Measurements from ENCODE around the gene LIMCH1.

LIMCH1 gene

GRCh38 chr4:41568363-41568762 is 30.4 kb downstream of the LIMCH1 start:
- DNase-seq, result no peak

GRCh38 chr4:41569961-41570360 is 32.0 kb downstream of the LIMCH1 start:
- no peak for DNase-seq

GRCh38 chr4:41571422-41571821 is 33.5 kb downstream of the LIMCH1 start:
- no peak for DNase-seq

DNA sequence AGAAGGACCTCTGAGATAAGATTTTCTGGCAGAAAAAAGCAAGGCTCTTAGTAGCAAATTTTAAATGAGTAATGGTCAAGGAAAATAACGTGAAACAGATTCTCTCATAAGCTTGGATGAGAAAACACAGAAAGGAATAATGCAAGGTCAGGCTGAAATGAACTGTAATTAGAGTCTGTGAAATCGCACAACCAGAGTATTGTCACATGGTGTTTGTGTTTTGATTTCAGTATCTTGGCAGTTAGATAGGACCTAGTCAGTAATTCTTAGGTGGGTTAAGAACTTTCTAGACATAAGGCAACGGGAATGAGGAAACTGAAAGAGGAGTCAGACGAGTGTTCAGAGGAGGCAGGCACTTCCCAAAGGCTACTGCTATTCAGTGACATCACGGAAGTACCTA is 34.6 kb downstream of the LIMCH1 start:
- no peak for DNase-seq

DNA sequence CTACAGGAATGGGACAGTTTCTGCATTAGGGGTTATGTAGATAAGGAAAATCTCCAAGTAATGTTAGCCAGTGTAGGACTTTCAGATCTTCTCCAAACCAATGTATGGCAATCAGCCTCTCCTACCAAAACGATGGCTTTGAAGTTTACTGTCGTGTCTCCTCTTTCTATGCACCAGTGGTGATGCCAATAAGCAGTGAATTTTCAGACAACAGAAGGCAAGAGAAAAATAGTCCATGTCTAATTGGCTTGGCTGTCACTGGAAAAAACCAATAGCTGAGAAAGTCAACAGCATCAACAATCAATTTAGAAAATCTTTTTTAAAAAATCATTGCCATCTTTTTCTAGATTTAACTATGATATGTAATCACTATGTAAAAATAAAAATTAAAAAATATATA is 35.0 kb downstream of the LIMCH1 start:
- no peak for DNase-seq

DNA sequence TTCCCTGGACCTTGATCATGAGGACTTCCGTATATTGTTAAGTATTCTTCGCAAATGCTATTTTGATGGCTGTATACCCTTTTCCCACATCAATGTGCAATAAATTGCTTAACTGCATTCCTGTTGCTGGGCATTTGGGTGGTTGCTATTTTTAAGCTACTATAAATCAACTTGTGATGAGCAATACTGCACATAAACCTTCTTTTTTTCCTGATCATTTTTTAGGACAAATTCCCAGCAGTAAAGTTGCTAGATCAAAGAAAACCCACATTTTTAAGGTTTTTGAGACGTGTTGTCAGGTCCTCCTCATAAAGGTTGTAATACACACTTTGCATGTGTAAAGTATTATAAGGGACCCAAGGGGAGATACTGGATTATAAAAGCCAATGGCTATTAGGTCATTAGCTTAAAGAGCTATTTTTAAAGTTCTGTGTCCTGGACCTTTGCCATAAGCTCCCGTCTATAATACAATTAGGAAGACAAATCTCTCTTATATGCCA is 35.6 kb downstream of the LIMCH1 start:
- no peak for DNase-seq

DNA sequence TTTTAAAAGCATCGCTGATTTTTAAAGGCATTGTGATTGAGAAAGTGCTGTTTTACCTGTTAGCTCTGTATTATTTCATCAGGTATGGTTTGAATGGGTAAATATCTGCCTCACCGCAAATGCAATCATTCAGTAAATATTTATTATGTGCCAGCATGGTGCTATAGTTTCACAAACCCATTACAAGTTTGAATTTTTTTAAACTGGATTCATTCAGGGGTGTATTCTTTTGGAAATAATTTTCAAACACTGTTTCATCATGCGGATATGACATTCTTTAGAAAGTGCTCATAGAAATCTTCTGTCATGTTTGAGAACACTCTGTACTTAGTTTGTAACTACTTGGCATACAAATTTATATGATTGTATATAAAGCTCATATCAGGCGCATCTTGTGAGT is 37.2 kb downstream of the LIMCH1 start:
- DNase-seq, result no peak

DNA sequence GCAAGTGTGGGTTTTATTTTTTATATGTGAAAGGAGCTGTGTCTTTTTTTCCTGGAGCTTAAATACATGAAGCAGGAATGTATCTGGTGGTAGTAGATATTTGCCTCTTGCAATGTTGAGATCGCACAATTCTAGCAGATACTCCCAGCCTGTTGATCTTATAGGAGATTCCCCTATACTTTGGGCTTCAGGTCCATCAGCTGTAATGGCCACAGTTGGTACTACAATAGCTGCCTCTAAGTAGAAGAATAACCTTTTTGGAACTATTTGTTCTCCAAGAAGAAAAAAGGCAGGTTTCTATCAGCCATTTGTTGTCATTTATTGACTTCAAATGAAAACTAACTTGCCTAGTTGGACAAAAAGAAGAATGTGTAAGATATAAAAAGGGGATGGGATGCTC is 37.7 kb downstream of the LIMCH1 start:
- DNase-seq, result no peak

DNA sequence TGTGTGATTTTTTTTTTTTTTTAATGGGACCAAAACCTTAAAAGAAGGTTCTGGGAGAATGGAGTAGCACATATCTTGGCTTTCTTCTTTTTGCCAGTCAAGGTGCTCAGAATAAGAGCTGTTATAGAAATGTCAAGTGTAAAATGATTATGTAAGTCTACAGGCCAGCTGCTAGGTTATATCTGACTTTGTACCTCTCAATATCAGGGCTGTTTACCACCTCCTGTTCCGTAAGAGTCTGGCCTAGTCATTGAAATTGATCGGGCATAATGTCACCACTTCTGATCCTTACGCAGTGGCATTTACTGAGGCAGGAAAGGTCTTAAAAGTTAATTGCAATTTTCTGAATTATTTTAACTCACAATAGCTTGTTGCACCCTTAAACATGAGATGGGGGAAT is 41.1 kb downstream of the LIMCH1 start:
- DNase-seq, result no peak

- no peak for DNase-seq
These were observed 41.6 kb downstream of the LIMCH1 start for GRCh38 chr4:41579526-41579925.

- DNase-seq, result no peak
These were observed 42.0 kb downstream of the LIMCH1 start for GRCh38 chr4:41580007-41580406.

GRCh38 chr4:41586675-41587225 is 48.8 kb downstream of the LIMCH1 start:
- DNase-seq, result no peak

DNA sequence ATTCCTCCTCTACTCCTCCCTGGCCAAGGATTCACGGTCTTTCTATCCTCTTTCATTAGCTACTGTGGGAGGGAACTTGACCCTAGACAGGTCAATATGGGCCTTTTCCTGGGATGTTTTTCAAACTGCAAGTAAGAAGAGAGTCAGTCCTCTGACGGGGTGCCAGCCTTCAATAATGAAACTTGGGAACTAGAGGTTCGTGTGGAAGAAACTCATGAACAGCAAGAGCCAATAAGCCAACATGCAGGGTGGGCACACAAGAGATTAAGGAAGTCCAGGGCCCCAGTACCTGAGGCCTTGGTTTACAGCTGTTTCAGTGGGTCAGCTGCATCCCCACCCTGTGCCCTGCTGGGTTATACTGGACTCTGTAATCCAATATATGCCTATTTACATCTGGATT is 49.3 kb downstream of the LIMCH1 start:
- DNase-seq, result no peak

DNA sequence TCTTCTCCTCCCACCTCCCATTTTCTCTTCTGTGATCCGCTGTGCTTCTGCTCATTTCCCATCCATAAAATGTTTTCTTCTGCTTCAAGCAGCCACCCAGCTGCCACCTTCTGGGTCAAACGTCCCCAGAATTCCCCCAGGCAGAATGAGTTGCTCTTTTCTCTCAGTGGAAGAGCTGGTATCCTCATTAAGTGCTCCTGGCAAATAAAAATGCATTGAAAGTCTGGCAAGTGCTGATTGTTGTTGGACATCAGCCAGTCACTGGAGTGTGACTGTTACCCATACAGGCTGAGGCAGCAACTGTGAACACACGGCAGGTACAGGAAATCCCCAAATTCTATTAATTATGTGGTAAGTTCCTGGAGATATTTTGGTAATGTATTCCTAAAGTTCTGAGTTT is 52.6 kb downstream of the LIMCH1 start:
- DNase-seq, result no peak

DNA sequence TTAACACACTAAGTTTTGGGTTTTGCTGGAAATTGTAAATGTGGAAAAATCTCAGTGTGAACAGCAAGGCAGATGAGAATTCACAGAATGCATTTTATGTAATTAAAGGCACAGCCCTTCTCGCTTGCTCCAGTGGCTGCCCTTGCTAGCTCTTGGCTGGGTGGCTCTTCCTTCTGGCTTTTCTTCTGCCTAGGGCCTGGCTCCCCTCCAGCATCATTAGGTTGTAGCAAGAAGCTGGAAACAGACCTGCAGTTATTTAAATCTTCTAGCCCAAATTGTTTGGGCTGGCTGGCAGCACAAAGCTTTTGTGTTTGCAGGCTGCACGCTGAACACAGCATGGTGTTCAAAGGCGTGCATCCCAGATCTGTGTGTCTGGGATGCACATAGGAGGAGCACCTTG is 56.5 kb downstream of the LIMCH1 start:
- DNase-seq, result no peak

- DNase-seq, result no peak
These were observed 59.5 kb downstream of the LIMCH1 start for GRCh38 chr4:41597494-41597893.

DNA sequence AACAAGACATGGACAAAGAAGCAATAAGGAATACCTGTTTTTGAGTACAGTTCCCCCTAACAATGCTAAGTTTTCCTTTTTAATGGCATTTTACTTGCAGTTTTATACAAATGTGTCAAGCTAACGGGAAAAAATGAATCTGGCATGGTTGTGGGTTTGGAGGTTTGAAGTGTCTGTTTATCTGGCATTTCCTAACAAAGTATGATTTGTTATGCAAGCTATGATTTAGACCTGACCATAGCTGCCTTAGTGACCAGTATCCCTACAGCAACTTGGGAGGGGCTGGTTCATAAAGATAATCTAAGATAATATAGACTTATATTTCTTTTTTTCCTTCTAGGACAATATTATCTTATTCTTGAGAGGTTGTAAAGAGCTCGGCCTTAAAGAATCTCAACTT is 60.6 kb downstream of the LIMCH1 start:
- DNase-seq, result no peak

GRCh38 chr4:41599192-41599786 is 61.3 kb downstream of the LIMCH1 start:
- no peak for DNase-seq

- no peak for DNase-seq
These were observed 62.4 kb downstream of the LIMCH1 start for GRCh38 chr4:41600243-41600912.

- DNase-seq, result no peak
These were observed 63.1 kb downstream of the LIMCH1 start for GRCh38 chr4:41601025-41601424.

DNA sequence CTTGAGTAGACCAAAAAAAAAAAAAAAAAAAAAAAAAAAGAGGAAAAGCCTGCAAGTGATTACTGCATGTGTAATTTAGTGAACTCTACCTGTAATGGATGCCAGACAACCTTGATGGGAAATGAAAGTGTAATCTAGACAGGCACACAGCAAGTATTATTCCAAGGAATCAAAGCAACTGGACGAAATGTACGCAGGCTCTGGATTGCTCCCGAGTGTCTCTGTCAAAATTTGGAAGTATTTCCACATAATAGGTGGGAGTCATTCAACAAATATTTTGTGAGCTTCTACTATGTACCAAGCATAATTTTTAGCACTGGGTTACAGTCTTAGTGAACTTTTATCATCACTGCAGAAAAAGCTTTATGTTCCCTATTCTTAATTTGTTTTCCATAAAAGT is 64.2 kb downstream of the LIMCH1 start:
- no peak for DNase-seq

- DNase-seq, result no peak
These were observed 65.0 kb downstream of the LIMCH1 start for GRCh38 chr4:41602886-41603498.

GRCh38 chr4:41609851-41610250 is 71.9 kb downstream of the LIMCH1 start:
- no peak for DNase-seq

DNA sequence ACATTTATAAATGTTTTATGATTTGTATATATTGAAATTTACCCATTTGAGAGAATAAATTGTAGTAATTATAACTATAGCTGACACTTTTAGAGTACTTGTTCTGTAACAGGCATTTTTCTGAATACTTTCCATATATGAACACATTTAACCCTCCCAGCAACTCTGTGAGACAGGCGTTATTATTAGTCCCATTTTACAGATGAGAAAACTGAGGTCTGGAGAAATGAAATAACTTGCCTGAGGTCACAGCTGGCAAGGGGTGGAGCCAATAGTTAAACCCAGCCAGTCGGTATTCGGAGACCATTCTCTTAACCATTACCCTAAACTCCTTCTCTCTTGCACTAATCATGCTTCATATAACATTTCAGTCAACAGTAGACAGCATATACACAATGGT is 72.5 kb downstream of the LIMCH1 start:
- no peak for DNase-seq

Measured in hematopoietic multipotent progenitor cell treated with erythropoietin and hydrocortisone succinate and interleukin-3 and kit ligand, for 8 days (in vitro differentiated cells).